Measurements from ENCODE around the gene ZC3H4. TPM values are rescaled to one million over a fixed set of nuclear protein-coding genes. Genes with fewer than 3 reads are reported as not detected.

ZC3H4 gene
- total and polyA plus RNA-seq, 9 of the 15 experiments (the other 6 are each of a cell fraction or from before 2014, with no cell fraction given) = 2.2 to 75.6 (median 18.3) TPM

DNA sequence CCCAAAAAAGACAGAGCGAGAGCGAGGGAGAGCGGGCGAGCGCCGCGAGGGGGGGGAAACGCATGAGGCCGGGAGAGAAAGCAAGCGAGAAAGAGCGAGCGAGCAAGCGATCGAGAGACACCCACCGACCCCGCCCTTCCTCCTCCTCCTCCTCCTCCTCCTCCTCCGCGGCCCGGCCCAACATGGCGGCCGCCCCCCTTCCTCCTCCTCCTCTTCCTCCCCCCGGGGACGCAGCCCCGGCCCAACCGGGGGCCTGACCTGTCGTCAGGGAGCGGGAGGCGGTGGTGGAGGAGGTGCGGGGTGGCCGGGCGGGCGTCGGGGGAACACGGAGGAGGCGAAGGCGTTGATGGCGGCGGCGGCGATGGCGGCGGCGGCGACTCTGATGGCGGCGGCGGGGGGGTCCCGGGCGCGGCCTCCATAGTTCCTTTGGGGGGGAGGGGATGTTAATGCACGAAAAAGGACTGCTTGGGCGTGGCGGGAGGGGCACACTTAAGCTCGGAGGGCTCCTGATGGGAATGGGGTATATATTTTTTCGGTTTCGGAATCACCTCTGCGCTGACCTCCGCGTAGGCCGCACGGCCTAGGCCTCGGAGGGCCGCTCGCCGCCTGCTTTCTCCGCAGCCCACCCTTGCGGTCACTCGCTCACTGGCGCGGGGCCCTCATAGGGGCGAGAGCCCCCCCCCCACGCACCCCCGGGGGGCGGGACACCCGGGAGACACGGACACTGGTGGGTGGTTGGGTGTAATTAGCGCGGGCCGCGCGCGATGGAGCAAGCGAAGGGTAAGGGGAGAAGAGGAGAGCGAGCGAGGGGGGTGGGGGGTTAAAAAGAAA, 1.2 kb downstream of the ZC3H4 start (continued):
- TF ChIP-seq ELK3 (CRISPR knock-in tag; IDR thresholded peaks at IDR 0.05) (0 out of 2 replicates have a peak, but pooled peaks have one; percentile 54), TAL1 (IDR thresholded peaks at IDR 0.05) (no peak), PTRF (tag; IDR thresholded peaks at IDR 0.05) (no peak), MAFF (IDR thresholded peaks at IDR 0.05; ENCODE audit: low read length) (no peak), HMG20A (CRISPR knock-in tag; conservative IDR thresholded peaks at IDR 0.05) (no peak; the same call in 1 of the 2 replicates), EZH2 (IDR thresholded peaks at IDR 0.05; ENCODE audit: borderline replicate concordance, low read depth, low read length) (no peak), FOXA1 (IDR thresholded peaks at IDR 0.05; ENCODE audit: borderline replicate concordance) (no peak), SIX5 (IDR thresholded peaks at IDR 0.05; ENCODE audit: borderline replicate concordance in 1 of 2, insufficient read depth in 1 of 2, low read depth in 1 of 2, low read length in 2 of 2) (no peak), IFI16 (CRISPR knock-in tag; IDR thresholded peaks at IDR 0.05) (no peak), NFE2 (IDR thresholded peaks at IDR 0.05; ENCODE audit: low read depth) (peak; percentile 3; the same call in 1 of the 2 replicates), FOXM1 (IDR thresholded peaks at IDR 0.05; ENCODE audit: low read depth) (no peak), FOXM1 (CRISPR knock-in tag; IDR thresholded peaks at IDR 0.05; ENCODE audit: low read depth) (no peak; the same call in 1 of the 2 replicates), ZBTB11 (CRISPR knock-in tag; IDR thresholded peaks at IDR 0.05) (peak in 1 of 3 experiments; percentile 74; a peak in 2 of 6 replicates), MEIS2 (IDR thresholded peaks at IDR 0.05; ENCODE audit: partially characterized antibody) (no peak), ZNF354B (CRISPR knock-in tag; IDR thresholded peaks at IDR 0.05) (no peak), ATF1 (CRISPR knock-in tag; IDR thresholded peaks at IDR 0.05) (no peak), ATF1 (tag; IDR thresholded peaks at IDR 0.05) (no peak)
- TF ChIP-seq, protein P1, sequence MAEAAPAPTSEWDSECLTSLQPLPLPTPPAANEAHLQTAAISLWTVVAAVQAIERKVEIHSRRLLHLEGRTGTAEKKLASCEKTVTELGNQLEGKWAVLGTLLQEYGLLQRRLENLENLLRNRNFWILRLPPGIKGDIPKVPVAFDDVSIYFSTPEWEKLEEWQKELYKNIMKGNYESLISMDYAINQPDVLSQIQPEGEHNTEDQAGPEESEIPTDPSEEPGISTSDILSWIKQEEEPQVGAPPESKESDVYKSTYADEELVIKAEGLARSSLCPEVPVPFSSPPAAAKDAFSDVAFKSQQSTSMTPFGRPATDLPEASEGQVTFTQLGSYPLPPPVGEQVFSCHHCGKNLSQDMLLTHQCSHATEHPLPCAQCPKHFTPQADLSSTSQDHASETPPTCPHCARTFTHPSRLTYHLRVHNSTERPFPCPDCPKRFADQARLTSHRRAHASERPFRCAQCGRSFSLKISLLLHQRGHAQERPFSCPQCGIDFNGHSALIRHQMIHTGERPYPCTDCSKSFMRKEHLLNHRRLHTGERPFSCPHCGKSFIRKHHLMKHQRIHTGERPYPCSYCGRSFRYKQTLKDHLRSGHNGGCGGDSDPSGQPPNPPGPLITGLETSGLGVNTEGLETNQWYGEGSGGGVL (CRISPR knock-in tag; IDR thresholded peaks at IDR 0.05) = no peak
- TF ChIP-seq, protein P2, sequence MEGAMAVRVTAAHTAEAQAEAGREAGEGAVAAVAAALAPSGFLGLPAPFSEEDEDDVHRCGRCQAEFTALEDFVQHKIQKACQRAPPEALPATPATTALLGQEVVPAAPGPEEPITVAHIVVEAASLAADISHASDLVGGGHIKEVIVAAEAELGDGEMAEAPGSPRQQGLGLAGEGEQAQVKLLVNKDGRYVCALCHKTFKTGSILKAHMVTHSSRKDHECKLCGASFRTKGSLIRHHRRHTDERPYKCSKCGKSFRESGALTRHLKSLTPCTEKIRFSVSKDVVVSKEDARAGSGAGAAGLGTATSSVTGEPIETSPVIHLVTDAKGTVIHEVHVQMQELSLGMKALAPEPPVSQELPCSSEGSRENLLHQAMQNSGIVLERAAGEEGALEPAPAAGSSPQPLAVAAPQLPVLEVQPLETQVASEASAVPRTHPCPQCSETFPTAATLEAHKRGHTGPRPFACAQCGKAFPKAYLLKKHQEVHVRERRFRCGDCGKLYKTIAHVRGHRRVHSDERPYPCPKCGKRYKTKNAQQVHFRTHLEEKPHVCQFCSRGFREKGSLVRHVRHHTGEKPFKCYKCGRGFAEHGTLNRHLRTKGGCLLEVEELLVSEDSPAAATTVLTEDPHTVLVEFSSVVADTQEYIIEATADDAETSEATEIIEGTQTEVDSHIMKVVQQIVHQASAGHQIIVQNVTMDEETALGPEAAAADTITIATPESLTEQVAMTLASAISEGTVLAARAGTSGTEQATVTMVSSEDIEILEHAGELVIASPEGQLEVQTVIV (CRISPR knock-in tag; IDR thresholded peaks at IDR 0.05; ENCODE audit: borderline replicate concordance) = 0 out of 2 replicates have a peak, but pooled peaks have one; percentile 18
